ENCODE results near the gene SP5.
"Not testable (repeated sequence)": the region's sequence is repeated elsewhere in the genome, so short reads cannot be mapped to it uniquely, and the experiment has no call there.

SP5 gene

GRCh38 chr2:170715062-170715931 lies at the start of gene SP5:
Gene SP5, plus strand, starts transcription at chr2:170715337. Its CDS starts 176 bp downstream, at chr2:170715513.
- no peak for DNase-seq (ENCODE audit: low read depth)

- DNase-seq (ENCODE audit: low read depth), result no peak
These were observed 49.4 kb upstream of the SP5 start for GRCh38 chr2:170665743-170666142.

GRCh38 chr2:170669909-170670308 lies 45.2 kb upstream of the SP5 start:
- no peak for DNase-seq (ENCODE audit: low read depth)

- DNase-seq (ENCODE audit: low read depth), result no peak
These were observed 44.5 kb upstream of the SP5 start for GRCh38 chr2:170670651-170671050.

GRCh38 chr2:170671079-170671478 lies 44.1 kb upstream of the SP5 start:
- DNase-seq (ENCODE audit: low read depth), result no peak

- not testable (repeated sequence) for DNase-seq (ENCODE audit: low read depth)
These were observed 40.9 kb upstream of the SP5 start for GRCh38 chr2:170674282-170674681.

- DNase-seq (ENCODE audit: low read depth), result no peak
These were observed 39.4 kb upstream of the SP5 start for GRCh38 chr2:170675701-170676100.

- no peak for DNase-seq (ENCODE audit: low read depth)
These were observed 35.5 kb upstream of the SP5 start for GRCh38 chr2:170679607-170680079.

- DNase-seq (ENCODE audit: low read depth), result no peak
These were observed 34.8 kb upstream of the SP5 start for GRCh38 chr2:170680172-170680941.

- DNase-seq (ENCODE audit: low read depth), result no peak
These were observed 33.8 kb upstream of the SP5 start for GRCh38 chr2:170681311-170681710.

- DNase-seq (ENCODE audit: low read depth), result no peak
These were observed 29.5 kb upstream of the SP5 start for GRCh38 chr2:170685591-170685990.

- DNase-seq (ENCODE audit: low read depth), result no peak
These were observed 25.7 kb upstream of the SP5 start for GRCh38 chr2:170689481-170689880.

- DNase-seq (ENCODE audit: low read depth), result no peak
These were observed 24.5 kb upstream of the SP5 start for GRCh38 chr2:170690640-170691039.

- DNase-seq (ENCODE audit: low read depth), result no peak
These were observed 20.8 kb upstream of the SP5 start for GRCh38 chr2:170694316-170694715.

GRCh38 chr2:170695521-170696410 lies 19.4 kb upstream of the SP5 start:
- DNase-seq (ENCODE audit: low read depth), result no peak

GRCh38 chr2:170696948-170697347 lies 18.2 kb upstream of the SP5 start:
- no peak for DNase-seq (ENCODE audit: low read depth)

GRCh38 chr2:170701011-170701410 lies 14.1 kb upstream of the SP5 start:
- DNase-seq (ENCODE audit: low read depth), result no peak

GRCh38 chr2:170703776-170704476 lies 11.2 kb upstream of the SP5 start:
- DNase-seq (ENCODE audit: low read depth), result no peak

- no peak for DNase-seq (ENCODE audit: low read depth)
These were observed 7.0 kb upstream of the SP5 start for GRCh38 chr2:170707821-170708795.

GRCh38 chr2:170710609-170710979 lies 4.5 kb upstream of the SP5 start:
- no peak for DNase-seq (ENCODE audit: low read depth)
